GM19193 (cell line): ENCODE data around the gene PRDM10.

ENCODE experiments used
- POLR2A ChIP-seq: IDR thresholded peaks from 4 replicates; pipeline ENCODE4 v1.6.1; 2011; ENCODE audit not compliant: insufficient read depth, insufficient read length; ENCODE audit errors: extremely low read depth

The PRDM10 gene

GRCh38 chr11:129968591-129969419 lies 33.8 kb downstream of the PRDM10 start:
- TF ChIP-seq POLR2A, result no peak

GRCh38 chr11:129967996-129968395 lies 34.6 kb downstream of the PRDM10 start:
- no peak for TF ChIP-seq POLR2A

- TF ChIP-seq POLR2A, result no peak
Observed at GRCh38 chr11:129965248-129965647, 37.4 kb downstream of the PRDM10 start.

- TF ChIP-seq POLR2A, result no peak
Observed at GRCh38 chr11:129960216-129961214, 42.1 kb downstream of the PRDM10 start.

- TF ChIP-seq POLR2A, result no peak
Observed at GRCh38 chr11:129959687-129960086, 42.9 kb downstream of the PRDM10 start.

GRCh38 chr11:129955282-129955681 lies 47.4 kb downstream of the PRDM10 start:
- TF ChIP-seq POLR2A, result no peak

DNA sequence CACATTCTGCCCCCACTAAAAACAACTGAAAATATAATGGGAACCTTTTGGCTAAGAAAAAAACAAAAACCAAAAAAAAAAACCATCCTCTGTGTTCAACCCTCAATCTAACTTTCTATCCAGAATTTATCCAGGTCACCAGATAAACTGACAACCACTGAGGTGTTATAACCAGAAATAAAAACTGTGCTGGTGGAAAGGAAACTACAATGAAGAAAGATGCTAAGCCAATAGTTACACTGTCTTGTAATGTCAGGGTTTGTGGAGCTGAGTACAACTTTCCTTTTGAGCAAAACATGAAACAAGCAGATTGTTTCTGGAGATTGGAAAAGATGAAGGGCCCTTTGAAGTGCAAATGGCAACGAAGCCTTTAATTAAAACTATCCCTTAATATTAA lies 50.8 kb downstream of the PRDM10 start:
- no peak for TF ChIP-seq POLR2A

- TF ChIP-seq POLR2A, result no peak
Observed at GRCh38 chr11:129951201-129951865, 51.3 kb downstream of the PRDM10 start.

GRCh38 chr11:129950101-129951091 lies 52.2 kb downstream of the PRDM10 start:
- TF ChIP-seq POLR2A, result no peak

DNA sequence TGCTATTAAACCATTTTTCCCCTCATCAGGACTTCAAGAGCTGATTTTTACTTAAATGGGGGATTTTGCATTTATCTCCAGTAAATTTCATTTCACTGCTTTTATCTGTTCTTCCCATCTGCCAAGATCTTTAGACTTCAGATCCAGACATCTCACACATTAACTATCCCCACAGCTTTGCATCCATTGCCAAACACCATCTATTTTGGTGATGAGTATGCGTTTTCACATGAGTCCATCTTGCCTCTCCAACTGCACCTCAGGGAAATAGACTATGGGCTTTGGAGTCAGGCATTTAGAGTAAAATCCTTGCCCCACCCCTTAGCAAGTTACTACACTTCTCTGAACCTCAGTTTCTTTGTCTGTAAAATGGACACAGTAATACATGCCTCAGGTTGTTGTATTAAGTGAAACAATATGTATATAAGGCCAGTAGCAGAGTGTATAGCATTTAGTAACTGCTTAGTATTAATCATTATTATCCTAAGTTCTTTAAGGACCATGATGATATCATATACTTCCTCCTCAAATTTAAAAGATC lies 53.6 kb downstream of the PRDM10 start:
- no peak for TF ChIP-seq POLR2A

GRCh38 chr11:129947474-129947873 lies 55.2 kb downstream of the PRDM10 start:
- no peak for TF ChIP-seq POLR2A

DNA sequence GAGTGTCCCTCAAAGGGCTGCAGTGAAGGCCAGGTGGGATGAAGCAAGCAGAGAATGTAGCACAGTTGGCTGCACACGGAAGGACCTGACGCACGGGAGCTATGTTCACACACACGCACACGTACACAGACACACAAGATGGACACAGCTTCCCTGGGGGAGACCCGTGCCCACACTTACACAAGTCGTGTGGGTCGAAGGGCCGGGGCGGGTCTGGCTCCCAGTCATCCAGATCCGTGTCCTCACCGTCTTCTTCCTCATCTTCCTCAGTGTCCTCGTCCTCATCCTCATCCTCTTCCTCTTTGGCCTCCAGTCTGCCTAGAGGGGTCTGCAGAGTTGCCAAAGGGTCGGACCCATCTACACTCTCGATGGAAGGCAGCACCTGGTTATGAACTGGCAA lies 55.7 kb downstream of the PRDM10 start:
- TF ChIP-seq POLR2A, result no peak

DNA sequence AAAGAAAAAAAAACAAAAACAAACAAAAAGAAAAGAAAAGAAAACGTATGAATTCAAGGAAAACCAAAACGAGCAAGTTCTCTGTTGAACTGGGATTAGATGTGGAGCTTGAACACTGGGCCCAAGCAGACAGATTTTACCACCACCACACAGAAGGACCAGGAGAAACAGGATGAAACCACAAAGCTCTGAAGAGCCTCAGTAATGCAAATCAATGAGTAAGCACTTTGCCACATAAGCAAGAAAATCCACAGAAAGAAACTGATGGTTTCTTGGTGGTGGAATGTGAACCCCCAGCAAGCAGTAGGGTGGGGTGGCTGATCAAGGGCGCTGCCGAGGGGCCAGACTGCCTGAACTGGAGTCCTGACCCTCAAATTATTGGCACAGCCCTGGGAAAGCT lies 56.4 kb downstream of the PRDM10 start:
- TF ChIP-seq POLR2A, result no peak

- TF ChIP-seq POLR2A, result no peak
Observed at GRCh38 chr11:129945373-129945772, 57.3 kb downstream of the PRDM10 start.

GRCh38 chr11:129944696-129945095 lies 57.9 kb downstream of the PRDM10 start:
- no peak for TF ChIP-seq POLR2A
